HL-60 (cell line): Measurements from ENCODE around the gene RNASE8.

Experiments
- GABPA ChIP-seq: IDR thresholded peaks from 2 replicates; pipeline ENCODE4 v1.6.1; 2012; ENCODE audit warnings: low read depth
- POLR2AphosphoS5 ChIP-seq: IDR thresholded peaks from 2 replicates; pipeline ENCODE4 v1.6.1; 2012; ENCODE audit warnings: low read depth
- SPI1 ChIP-seq: IDR thresholded peaks from 2 replicates; pipeline ENCODE4 v1.6.1; 2012; ENCODE audit warnings: low read depth, mild to moderate bottlenecking, borderline replicate concordance
- TF ChIP-seq, protein P1 (sequence below): IDR thresholded peaks from one replicate; pipeline ENCODE4 v1.5.1; 2011; ENCODE audit warnings: low read length, control low read depth, inconsistent platforms; ENCODE audit not compliant: insufficient read depth
- TF ChIP-seq, protein P2 (sequence below): IDR thresholded peaks from 2 replicates; pipeline ENCODE4 v1.6.1; 2012; ENCODE audit warnings: low read depth; ENCODE audit not compliant: insufficient replicate concordance

DNA sequence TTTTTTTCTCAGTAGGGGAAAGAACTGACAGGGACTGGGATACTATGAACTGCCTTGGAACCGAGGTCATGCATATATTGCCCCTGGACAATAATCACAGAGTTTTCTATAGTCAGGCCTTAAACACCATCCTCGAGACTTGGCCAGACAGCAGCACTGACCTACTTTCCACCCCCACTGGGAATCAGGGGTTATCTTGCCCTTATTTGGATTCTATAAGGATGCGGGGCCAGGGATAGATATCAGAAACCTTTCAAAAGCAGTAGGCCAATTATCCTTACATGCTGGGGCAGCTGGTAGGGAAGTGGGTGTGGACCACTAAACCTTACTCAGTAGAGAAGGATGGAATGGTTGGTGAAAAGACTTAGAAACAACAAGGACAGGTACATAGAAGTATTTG lies 38.8 kb downstream of the RNASE8 start:
- TF ChIP-seq POLR2AphosphoS5 (no peak), GABPA (no peak), SPI1 (no peak)
- TF ChIP-seq, protein P1, sequence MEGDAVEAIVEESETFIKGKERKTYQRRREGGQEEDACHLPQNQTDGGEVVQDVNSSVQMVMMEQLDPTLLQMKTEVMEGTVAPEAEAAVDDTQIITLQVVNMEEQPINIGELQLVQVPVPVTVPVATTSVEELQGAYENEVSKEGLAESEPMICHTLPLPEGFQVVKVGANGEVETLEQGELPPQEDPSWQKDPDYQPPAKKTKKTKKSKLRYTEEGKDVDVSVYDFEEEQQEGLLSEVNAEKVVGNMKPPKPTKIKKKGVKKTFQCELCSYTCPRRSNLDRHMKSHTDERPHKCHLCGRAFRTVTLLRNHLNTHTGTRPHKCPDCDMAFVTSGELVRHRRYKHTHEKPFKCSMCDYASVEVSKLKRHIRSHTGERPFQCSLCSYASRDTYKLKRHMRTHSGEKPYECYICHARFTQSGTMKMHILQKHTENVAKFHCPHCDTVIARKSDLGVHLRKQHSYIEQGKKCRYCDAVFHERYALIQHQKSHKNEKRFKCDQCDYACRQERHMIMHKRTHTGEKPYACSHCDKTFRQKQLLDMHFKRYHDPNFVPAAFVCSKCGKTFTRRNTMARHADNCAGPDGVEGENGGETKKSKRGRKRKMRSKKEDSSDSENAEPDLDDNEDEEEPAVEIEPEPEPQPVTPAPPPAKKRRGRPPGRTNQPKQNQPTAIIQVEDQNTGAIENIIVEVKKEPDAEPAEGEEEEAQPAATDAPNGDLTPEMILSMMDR = no peak
- TF ChIP-seq, protein P2, sequence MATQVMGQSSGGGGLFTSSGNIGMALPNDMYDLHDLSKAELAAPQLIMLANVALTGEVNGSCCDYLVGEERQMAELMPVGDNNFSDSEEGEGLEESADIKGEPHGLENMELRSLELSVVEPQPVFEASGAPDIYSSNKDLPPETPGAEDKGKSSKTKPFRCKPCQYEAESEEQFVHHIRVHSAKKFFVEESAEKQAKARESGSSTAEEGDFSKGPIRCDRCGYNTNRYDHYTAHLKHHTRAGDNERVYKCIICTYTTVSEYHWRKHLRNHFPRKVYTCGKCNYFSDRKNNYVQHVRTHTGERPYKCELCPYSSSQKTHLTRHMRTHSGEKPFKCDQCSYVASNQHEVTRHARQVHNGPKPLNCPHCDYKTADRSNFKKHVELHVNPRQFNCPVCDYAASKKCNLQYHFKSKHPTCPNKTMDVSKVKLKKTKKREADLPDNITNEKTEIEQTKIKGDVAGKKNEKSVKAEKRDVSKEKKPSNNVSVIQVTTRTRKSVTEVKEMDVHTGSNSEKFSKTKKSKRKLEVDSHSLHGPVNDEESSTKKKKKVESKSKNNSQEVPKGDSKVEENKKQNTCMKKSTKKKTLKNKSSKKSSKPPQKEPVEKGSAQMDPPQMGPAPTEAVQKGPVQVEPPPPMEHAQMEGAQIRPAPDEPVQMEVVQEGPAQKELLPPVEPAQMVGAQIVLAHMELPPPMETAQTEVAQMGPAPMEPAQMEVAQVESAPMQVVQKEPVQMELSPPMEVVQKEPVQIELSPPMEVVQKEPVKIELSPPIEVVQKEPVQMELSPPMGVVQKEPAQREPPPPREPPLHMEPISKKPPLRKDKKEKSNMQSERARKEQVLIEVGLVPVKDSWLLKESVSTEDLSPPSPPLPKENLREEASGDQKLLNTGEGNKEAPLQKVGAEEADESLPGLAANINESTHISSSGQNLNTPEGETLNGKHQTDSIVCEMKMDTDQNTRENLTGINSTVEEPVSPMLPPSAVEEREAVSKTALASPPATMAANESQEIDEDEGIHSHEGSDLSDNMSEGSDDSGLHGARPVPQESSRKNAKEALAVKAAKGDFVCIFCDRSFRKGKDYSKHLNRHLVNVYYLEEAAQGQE = no peak
